ENCODE measurements around the gene ARHGAP26.

GRCh38 chr5:142911170-142911569 lies 141.0 kb downstream of the ARHGAP26 start:
- TF ChIP-seq CTCF (IDR thresholded peaks at IDR 0.05) = no peak
- no peak for TF ChIP-seq POLR2A (IDR thresholded peaks at IDR 0.05)
